ENCODE measurements around the gene PAK5. TPM values are rescaled to one million over a fixed set of nuclear protein-coding genes. Genes with fewer than 3 reads are reported as not detected.

Gene PAK5
- total RNA-seq, 1 donor from 2014 or later = 0.17 TPM

- DNase-seq (ENCODE audit: low read depth) = no peak
- Histone ChIP-seq H3K4me3 (ENCODE audit: low read depth, low read length) (no peak overlapping the region), H3K27me3 (ENCODE audit: control insufficient read depth, insufficient read depth, low read length) (no peaks in the 10 kb centered on the region), H3K36me3 (ENCODE audit: control insufficient read depth, insufficient read depth, low read length) (no peaks in the 10 kb centered on the region)
- no peak for TF ChIP-seq CTCF (IDR thresholded peaks at IDR 0.05; ENCODE audit: insufficient read depth, low read length, poor library complexity, severe bottlenecking)
Measured at GRCh38 chr20:9740486-9740885, 98.4 kb downstream of the PAK5 start.

- H3K27me3 ChIP-seq (ENCODE audit: control insufficient read depth, insufficient read depth, low read length) = no peaks in the 10 kb centered on the region
- no peak overlapping the region for H3K4me3 ChIP-seq (ENCODE audit: low read depth, low read length)
- no peak for DNase-seq (ENCODE audit: low read depth)
- no peak for TF ChIP-seq CTCF (IDR thresholded peaks at IDR 0.05; ENCODE audit: insufficient read depth, low read length, poor library complexity, severe bottlenecking)
- no peaks in the 10 kb centered on the region for H3K36me3 ChIP-seq (ENCODE audit: control insufficient read depth, insufficient read depth, low read length)
Measured at GRCh38 chr20:9739991-9740390, 98.9 kb downstream of the PAK5 start.

GRCh38 chr20:9736373-9736772 is 102.5 kb downstream of the PAK5 start:
- H3K4me3 ChIP-seq (ENCODE audit: low read depth, low read length) = no peak overlapping the region
- no peak for DNase-seq (ENCODE audit: low read depth)
- H3K27me3 ChIP-seq (ENCODE audit: control insufficient read depth, insufficient read depth, low read length) = no peaks in the 10 kb centered on the region
- no peaks in the 10 kb centered on the region for H3K36me3 ChIP-seq (ENCODE audit: control insufficient read depth, insufficient read depth, low read length)
- TF ChIP-seq CTCF (IDR thresholded peaks at IDR 0.05; ENCODE audit: insufficient read depth, low read length, poor library complexity, severe bottlenecking) = no peak

GRCh38 chr20:9723501-9724202 is 115.2 kb downstream of the PAK5 start:
- TF ChIP-seq CTCF (IDR thresholded peaks at IDR 0.05; ENCODE audit: insufficient read depth, low read length, poor library complexity, severe bottlenecking) = no peak
- Histone ChIP-seq H3K36me3 (ENCODE audit: control insufficient read depth, insufficient read depth, low read length) (no peaks in the 10 kb centered on the region), H3K27me3 (ENCODE audit: control insufficient read depth, insufficient read depth, low read length) (no peaks in the 10 kb centered on the region), H3K4me3 (ENCODE audit: low read depth, low read length) (no peak overlapping the region)
- DNase-seq (ENCODE audit: low read depth) = no peak

GRCh38 chr20:9711872-9712271 is 127.0 kb downstream of the PAK5 start:
- Histone ChIP-seq H3K27me3 (ENCODE audit: control insufficient read depth, insufficient read depth, low read length) (no peaks in the 10 kb centered on the region), H3K36me3 (ENCODE audit: control insufficient read depth, insufficient read depth, low read length) (no peaks in the 10 kb centered on the region), H3K4me3 (ENCODE audit: low read depth, low read length) (no peak overlapping the region)
- TF ChIP-seq CTCF (IDR thresholded peaks at IDR 0.05; ENCODE audit: insufficient read depth, low read length, poor library complexity, severe bottlenecking) = no peak
- no peak for DNase-seq (ENCODE audit: low read depth)

- TF ChIP-seq CTCF (IDR thresholded peaks at IDR 0.05; ENCODE audit: insufficient read depth, low read length, poor library complexity, severe bottlenecking) = no peak
Measured at GRCh38 chr20:9710685-9711084, 128.2 kb downstream of the PAK5 start.

More at GRCh38 chr20:9710685-9711084, 128.2 kb downstream of the PAK5 start:
- no peak overlapping the region for H3K4me3 ChIP-seq (ENCODE audit: low read depth, low read length)
- H3K27me3 ChIP-seq (ENCODE audit: control insufficient read depth, insufficient read depth, low read length) = no peaks in the 10 kb centered on the region
- DNase-seq (ENCODE audit: low read depth) = no peak
- no peaks in the 10 kb centered on the region for H3K36me3 ChIP-seq (ENCODE audit: control insufficient read depth, insufficient read depth, low read length)
